ENCODE measurements around the gene BCL7A.

- TF ChIP-seq EZH2 (optimal IDR thresholded peaks at IDR 0.05; ENCODE audit: low read depth, low read length): no peak
- TF ChIP-seq CTCF (IDR thresholded peaks at IDR 0.05; ENCODE audit: low read length): no peak
Measured at GRCh38 chr12:122104844-122105243, 83.2 kb downstream of the BCL7A start.
